Type B pancreatic cell (in vitro differentiated cells): ENCODE data around the gene RNF141. TPM values are rescaled to one million over a fixed set of nuclear protein-coding genes. Genes with fewer than 3 reads are reported as not detected.

ENCODE experiments used
- DNase-seq: peaks from one replicate; pipeline ENCODE4 v3.0.0; 2021; ENCODE audit warnings: mixed read lengths; ENCODE audit not compliant: unreplicated experiment; ENCODE audit errors: extremely low spot score
- H3K27ac Mint-ChIP-seq: 2 replicates; pipeline ENCODE4 v1.8.0; 2021; ENCODE audit warnings: mild to moderate bottlenecking, mixed read lengths
- H3K27me3 Mint-ChIP-seq: 2 replicates; pipeline ENCODE4 v1.8.0; 2021; ENCODE audit warnings: mixed read lengths
- H3K36me3 Mint-ChIP-seq: 2 replicates; pipeline ENCODE4 v1.8.0; 2021; ENCODE audit warnings: mixed read lengths
- H3K4me1 Mint-ChIP-seq: one replicate; pipeline ENCODE4 v1.8.0; 2021; ENCODE audit warnings: mixed read lengths; ENCODE audit not compliant: unreplicated experiment
- H3K4me3 Mint-ChIP-seq: 2 replicates; pipeline ENCODE4 v1.8.0; 2021; ENCODE audit warnings: mild to moderate bottlenecking, mixed read lengths
- H3K9me3 Mint-ChIP-seq: 2 replicates; pipeline ENCODE4 v1.8.0; 2021; ENCODE audit warnings: mixed read lengths
- total RNA-seq: library from RNA; stranded (reverse); gene quantifications from 2 replicates; pipeline ENCODE4 v1.2.1, GENCODE V29; 2021; ENCODE audit warnings: low replicate concordance
- TF ChIP-seq, protein P1 (sequence below): fragments of 200-600 bp; sonication (generic); conservative IDR thresholded peaks from 2 replicates; pipeline ENCODE4 v1.5.0; 2021; ENCODE audit warnings: antibody characterized with exemption, mild to moderate bottlenecking

RNF141 gene
- total RNA-seq, 1 donor from 2014 or later = 43.2 TPM

GRCh38 chr11:10541561-10541930 lies 559 bp upstream of the RNF141 start:
- H3K4me3 Mint-ChIP-seq = peak overlapping the region; percentile 93
- TF ChIP-seq, protein P1, sequence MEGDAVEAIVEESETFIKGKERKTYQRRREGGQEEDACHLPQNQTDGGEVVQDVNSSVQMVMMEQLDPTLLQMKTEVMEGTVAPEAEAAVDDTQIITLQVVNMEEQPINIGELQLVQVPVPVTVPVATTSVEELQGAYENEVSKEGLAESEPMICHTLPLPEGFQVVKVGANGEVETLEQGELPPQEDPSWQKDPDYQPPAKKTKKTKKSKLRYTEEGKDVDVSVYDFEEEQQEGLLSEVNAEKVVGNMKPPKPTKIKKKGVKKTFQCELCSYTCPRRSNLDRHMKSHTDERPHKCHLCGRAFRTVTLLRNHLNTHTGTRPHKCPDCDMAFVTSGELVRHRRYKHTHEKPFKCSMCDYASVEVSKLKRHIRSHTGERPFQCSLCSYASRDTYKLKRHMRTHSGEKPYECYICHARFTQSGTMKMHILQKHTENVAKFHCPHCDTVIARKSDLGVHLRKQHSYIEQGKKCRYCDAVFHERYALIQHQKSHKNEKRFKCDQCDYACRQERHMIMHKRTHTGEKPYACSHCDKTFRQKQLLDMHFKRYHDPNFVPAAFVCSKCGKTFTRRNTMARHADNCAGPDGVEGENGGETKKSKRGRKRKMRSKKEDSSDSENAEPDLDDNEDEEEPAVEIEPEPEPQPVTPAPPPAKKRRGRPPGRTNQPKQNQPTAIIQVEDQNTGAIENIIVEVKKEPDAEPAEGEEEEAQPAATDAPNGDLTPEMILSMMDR = no peak
- no peaks in the 10 kb centered on the region for H3K27me3 Mint-ChIP-seq
- H3K9me3 Mint-ChIP-seq = no peaks in the 10 kb centered on the region
- H3K27ac Mint-ChIP-seq = peak overlapping the region; percentile 97
- H3K36me3 Mint-ChIP-seq = no peaks in the 10 kb centered on the region
- no peak for DNase-seq
- H3K4me1 Mint-ChIP-seq = peaks cover 12% of the 10 kb centered on the region

GRCh38 chr11:10540546-10540914 lies 457 bp downstream of the RNF141 start:
- Mint-ChIP-seq H3K27me3 (no peaks in the 10 kb centered on the region), H3K36me3 (no peaks in the 10 kb centered on the region), H3K27ac (peak overlapping the region; percentile 97), H3K9me3 (no peaks in the 10 kb centered on the region), H3K4me3 (peak overlapping the region; percentile 93), H3K4me1 (peaks cover 12% of the 10 kb centered on the region)
- TF ChIP-seq, protein P1 = no peak
- DNase-seq = peak; percentile 68

- Mint-ChIP-seq H3K4me1 (peaks cover 12% of the 10 kb centered on the region), H3K27ac (peak overlapping the region; percentile 97), H3K4me3 (peak overlapping the region; percentile 93), H3K9me3 (no peaks in the 10 kb centered on the region), H3K36me3 (no peaks in the 10 kb centered on the region), H3K27me3 (no peaks in the 10 kb centered on the region)
- no peak for DNase-seq
- TF ChIP-seq, protein P1 = no peak
These were observed 1.6 kb downstream of the RNF141 start for GRCh38 chr11:10539339-10539738.

GRCh38 chr11:10538924-10539323 lies 2.1 kb downstream of the RNF141 start:
- no peaks in the 10 kb centered on the region for H3K27me3 Mint-ChIP-seq
- TF ChIP-seq, protein P1 = no peak
- H3K36me3 Mint-ChIP-seq = no peaks in the 10 kb centered on the region
- H3K4me1 Mint-ChIP-seq = peaks cover 12% of the 10 kb centered on the region
- no peaks in the 10 kb centered on the region for H3K9me3 Mint-ChIP-seq
- no peak overlapping the region for H3K27ac Mint-ChIP-seq
- DNase-seq = no peak
- H3K4me3 Mint-ChIP-seq = no peak overlapping the region

DNA sequence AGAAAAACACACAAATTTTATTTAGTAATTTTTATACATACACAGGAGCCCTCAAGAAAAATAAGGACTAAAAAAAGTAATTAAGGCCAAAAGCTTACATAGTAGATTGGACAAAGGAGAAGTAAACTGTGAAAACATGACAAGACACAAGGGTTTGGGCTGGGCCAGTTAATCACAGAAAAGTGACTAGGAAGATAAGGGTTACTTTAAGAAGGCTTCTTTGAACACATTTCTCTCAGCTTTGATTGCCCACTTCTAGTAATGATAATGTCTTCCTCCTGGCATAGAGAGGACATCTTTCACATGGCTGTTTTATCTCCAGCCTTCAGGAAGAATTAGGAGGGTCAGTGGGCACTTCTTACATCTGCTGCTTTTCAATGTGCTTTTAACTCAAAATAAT lies 3.4 kb downstream of the RNF141 start:
- peaks cover 12% of the 10 kb centered on the region for H3K4me1 Mint-ChIP-seq
- no peak for DNase-seq
- no peaks in the 10 kb centered on the region for H3K36me3 Mint-ChIP-seq
- H3K27ac Mint-ChIP-seq = no peak overlapping the region
- H3K4me3 Mint-ChIP-seq = no peak overlapping the region
- H3K9me3 Mint-ChIP-seq = no peaks in the 10 kb centered on the region
- TF ChIP-seq, protein P1 = no peak
- no peaks in the 10 kb centered on the region for H3K27me3 Mint-ChIP-seq

GRCh38 chr11:10534316-10534715 lies 6.7 kb downstream of the RNF141 start:
- Mint-ChIP-seq H3K27me3 (no peaks in the 10 kb centered on the region), H3K4me1 (peaks cover 5% of the 10 kb centered on the region), H3K27ac (no peak overlapping the region), H3K9me3 (no peaks in the 10 kb centered on the region), H3K36me3 (peaks cover 10% of the 10 kb centered on the region), H3K4me3 (no peak overlapping the region)
- no peak for DNase-seq
- TF ChIP-seq, protein P1 = no peak
